Peyer's patch (tissue), 4 donors: ENCODE data around the gene DIPK1A.

Source experiments
- POLR2A ChIP-seq, 2 donors: fragments of 450-650 bp; IDR thresholded peaks; one replicate each; pipeline ENCODE4 v1.5.1; 2017; ENCODE audit warnings: antibody characterized with exemption in 2 of 2, mild to moderate bottlenecking in 2 of 2, moderate library complexity in 2 of 2
- TF ChIP-seq, protein P1 (sequence below), 6 experiments: fragments of 450-650 bp in 4 of 6; fragments of 200-600 bp in 2 of 6; sonication (generic) in 1 of 6; IDR thresholded peaks; one replicate each; pipeline ENCODE4 v1.5.1; 2017 to 2019; ENCODE audit warnings: antibody characterized with exemption in 6 of 6, mild to moderate bottlenecking in 3 of 6, moderate library complexity in 1 of 6

DNA sequence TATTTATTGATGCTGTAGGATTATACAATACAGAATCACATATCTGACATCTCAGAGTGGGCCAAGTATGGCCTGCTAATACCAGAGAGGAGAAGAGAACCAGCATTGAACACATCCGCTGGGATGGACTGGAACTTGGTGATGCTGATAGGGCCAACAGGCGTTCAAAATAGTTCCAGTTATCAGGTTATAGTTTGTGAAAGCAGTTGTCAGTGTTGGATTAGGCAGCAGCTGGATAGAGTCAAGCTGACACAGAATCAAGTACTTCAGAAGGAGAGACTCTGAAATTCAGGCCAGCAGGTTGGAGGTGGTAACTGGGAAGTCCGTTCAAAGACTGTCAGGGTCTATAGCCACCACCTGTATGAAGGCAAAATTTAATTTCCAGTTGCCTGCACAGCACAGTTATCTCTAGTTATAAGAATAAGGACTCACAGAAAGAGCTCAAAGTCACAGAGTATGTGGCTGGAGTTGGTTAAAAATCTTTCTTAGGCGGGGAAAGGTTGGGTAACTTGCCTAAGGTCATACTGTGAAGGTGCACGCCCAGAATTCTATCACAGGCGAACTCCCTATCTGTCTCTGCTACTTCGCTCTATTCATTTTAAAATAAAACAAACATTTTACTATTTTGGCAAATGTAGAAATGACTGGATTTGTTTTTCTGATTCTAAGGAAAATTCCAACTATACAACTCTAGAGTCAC lies 9.9 kb upstream of the DIPK1A start:
- TF ChIP-seq POLR2A (IDR thresholded peaks at IDR 0.05), result no peak
- TF ChIP-seq, protein P1, sequence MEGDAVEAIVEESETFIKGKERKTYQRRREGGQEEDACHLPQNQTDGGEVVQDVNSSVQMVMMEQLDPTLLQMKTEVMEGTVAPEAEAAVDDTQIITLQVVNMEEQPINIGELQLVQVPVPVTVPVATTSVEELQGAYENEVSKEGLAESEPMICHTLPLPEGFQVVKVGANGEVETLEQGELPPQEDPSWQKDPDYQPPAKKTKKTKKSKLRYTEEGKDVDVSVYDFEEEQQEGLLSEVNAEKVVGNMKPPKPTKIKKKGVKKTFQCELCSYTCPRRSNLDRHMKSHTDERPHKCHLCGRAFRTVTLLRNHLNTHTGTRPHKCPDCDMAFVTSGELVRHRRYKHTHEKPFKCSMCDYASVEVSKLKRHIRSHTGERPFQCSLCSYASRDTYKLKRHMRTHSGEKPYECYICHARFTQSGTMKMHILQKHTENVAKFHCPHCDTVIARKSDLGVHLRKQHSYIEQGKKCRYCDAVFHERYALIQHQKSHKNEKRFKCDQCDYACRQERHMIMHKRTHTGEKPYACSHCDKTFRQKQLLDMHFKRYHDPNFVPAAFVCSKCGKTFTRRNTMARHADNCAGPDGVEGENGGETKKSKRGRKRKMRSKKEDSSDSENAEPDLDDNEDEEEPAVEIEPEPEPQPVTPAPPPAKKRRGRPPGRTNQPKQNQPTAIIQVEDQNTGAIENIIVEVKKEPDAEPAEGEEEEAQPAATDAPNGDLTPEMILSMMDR (IDR thresholded peaks at IDR 0.05), result no peak
